Activated CD4-positive, alpha-beta T cell treated with anti-CD3 and anti-CD28 coated beads for 4 hours (primary cell): ENCODE results near the gene ITGBL1.

Experiments
- DNase-seq, 2 donors: peaks; one replicate each; pipeline ENCODE4 v3.0.0-alpha.2; 2020

The ITGBL1 gene

DNA sequence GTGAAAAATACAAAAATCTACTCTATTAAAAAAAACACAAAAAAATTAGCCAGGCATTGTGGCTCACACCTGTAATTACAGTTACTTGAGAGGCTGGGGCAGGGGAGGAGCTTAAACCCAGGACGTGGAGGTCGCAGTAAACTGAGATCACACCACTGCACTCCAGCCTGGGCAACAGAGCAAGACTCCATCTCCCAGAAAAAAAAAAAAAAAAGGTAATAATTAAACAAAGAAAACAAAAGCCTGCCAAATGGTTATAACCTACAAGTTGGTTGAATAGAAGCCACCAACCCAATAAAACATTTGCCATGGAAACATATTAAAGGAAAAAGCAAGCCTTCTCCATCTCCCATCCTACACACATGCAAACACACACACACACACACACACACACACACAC lies 255.2 kb downstream of the ITGBL1 start:
- no peak for DNase-seq

- no peak for DNase-seq
Measured at GRCh38 chr13:101708115-101708514, 255.6 kb downstream of the ITGBL1 start.

DNA sequence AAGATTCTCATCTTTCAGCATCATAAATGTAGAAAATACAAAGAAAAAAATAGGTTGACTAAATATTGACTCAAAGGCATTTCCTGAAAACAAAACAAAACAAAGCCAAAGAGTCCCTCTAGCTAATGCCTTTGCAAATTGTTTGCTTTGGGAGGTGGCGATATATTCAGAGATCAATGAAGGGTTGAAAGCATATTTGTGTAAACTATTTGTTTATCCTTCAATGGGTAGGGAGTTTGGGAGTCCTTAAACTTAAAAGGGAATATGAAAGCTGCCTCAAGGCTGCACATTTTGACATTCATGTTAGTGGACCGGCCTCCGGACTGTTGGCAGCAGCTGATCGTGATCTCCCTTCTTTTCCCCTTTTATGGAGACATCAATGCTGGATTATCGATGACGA lies 257.5 kb downstream of the ITGBL1 start:
- no peak for DNase-seq

DNA sequence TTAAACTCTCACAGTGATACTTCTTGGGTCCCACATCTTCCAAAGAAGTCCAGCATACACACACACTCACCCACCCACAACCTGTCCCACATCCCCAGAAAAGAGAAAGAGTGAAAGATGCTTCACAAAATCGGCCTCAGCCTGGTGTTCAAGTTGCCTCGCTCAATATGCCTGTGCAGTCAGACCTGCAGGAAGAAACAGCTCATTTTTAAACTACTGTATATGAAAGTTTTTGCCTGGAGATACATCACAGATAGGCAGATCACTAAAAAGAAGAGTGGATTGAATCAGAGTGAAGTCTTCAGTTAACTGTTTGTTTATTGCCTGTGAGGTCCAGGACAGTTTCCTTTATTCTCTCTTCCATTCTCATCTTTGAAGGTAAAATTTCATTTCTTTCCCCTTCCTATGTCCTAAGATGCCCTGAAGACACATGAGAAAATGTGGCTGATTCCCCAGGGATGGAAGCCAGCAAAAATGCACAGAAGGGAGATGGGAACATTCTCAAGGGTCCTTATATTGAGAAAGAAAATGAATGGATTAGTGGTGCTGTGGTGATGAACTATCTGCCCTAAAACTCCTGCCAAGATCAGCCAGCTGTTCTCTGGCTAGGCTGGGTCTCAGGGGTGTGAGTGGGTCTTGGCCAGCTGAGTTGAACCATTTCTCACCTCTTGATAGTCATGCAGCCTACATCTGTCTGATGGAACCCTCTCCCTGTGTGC lies 259.0 kb downstream of the ITGBL1 start:
- DNase-seq, result no peak

GRCh38 chr13:101712026-101712348 lies 259.5 kb downstream of the ITGBL1 start:
- no peak for DNase-seq

DNA sequence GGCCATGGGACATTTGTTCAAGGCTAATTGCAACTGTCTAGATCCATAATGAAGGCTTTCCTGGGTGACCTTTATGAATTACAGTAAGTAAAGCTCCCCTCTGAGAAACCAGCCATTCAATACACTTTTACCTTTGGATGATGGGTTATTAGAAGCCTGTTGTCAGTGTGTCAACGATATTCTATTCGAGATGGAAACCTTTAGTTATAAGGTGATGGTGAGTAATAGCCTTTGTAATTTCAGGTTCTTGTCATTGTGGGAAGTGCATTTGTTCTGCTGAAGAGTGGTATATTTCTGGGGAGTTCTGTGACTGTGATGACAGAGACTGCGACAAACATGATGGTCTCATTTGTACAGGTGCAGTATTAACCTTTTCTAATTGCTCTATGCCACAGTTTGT lies 261.7 kb downstream of the ITGBL1 start:
- no peak for DNase-seq

- DNase-seq, result no peak
Measured at GRCh38 chr13:101717353-101717752, 264.9 kb downstream of the ITGBL1 start.

- DNase-seq, result no peak
Measured at GRCh38 chr13:101718496-101718895, 266.0 kb downstream of the ITGBL1 start.

- DNase-seq, result no peak
Measured at GRCh38 chr13:101726681-101727080, 274.2 kb downstream of the ITGBL1 start.

- DNase-seq, result no peak
Measured at GRCh38 chr13:101727118-101727517, 274.6 kb downstream of the ITGBL1 start.

- DNase-seq, result no peak
Measured at GRCh38 chr13:101728021-101728420, 275.5 kb downstream of the ITGBL1 start.

DNA sequence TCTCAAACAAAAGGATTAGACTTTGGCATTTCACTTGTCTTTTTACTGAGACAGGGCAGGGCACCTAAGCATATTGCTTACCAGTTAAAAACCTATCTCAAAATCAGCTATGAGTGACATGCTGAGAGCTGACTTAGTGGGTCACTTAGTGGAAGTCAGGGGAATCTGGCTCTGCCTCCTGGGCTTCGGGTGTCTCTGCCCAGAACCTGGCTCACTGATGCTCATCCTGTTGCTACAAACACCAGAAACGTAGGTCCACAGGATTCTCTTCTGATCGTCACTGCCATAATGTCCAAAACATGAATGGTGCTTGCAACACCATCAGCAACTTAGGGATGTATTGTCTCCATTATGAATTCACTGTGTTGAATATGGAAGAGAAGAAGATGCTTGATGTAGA lies 276.1 kb downstream of the ITGBL1 start:
- DNase-seq, result no peak

DNA sequence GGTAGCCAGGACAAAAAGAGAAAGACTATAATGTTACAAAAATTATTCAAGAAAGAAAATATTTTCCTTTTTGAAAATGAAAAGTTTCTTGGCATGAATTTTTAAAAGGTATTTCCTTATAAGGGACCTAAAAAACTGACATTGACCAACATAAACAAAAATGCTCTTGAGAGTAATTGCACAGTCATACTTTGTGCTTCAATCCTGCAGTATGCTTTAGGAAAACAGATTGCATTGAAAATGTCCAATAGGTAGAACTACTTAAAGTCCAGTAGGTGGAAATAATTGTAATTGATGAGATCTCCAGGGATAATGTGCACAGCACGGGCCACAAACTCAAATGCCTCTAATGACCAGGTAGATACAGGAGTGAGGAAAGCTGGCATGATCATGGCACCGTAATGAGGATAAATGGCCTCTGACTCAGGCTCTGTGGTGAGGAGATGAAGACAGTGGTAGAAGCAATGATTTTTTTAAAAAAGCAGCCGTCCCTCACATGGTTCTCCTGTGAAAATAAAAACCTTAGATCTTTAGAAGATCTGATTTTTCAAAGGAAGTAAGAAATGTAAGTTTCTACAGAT lies 278.0 kb downstream of the ITGBL1 start:
- no peak for DNase-seq

DNA sequence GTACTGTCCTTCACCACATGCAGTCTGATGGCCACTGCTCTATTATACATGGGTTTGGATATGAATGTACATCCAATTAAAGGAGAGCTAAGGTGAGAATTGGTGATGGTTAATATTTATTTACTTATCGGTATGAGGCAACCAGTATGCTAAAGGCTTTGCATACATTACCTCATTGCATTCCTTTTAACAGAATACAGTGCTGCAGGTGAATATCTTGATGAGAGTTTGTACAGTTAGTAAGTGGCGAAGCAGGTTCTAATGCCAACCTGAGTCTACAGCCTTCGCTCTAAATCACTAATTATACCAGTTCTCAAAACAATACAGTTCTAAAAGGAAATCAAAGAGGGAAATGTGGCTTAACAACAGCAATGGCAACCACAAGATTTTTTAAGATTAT lies 284.1 kb downstream of the ITGBL1 start:
- no peak for DNase-seq

DNA sequence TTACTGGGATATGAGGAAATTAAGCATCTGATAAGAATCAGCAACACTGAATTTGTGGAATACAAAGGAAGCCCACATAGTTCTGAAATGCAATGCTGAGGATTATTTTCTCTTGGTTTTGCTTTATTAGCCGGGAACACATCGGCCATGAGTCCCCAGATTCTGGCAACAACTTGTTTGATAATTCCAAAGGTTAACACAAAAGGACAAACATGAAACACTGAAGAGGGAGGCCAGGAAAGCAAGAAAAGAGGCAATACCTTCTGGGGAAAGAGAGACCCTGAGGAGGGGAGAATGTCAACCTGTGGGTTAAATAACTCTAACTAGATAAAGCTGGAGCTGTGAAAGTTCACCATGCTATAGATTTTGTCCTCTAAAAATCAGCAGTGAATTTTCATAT lies 285.9 kb downstream of the ITGBL1 start:
- DNase-seq, result no peak

- no peak for DNase-seq
Measured at GRCh38 chr13:101739382-101740178, 287.1 kb downstream of the ITGBL1 start.

DNA sequence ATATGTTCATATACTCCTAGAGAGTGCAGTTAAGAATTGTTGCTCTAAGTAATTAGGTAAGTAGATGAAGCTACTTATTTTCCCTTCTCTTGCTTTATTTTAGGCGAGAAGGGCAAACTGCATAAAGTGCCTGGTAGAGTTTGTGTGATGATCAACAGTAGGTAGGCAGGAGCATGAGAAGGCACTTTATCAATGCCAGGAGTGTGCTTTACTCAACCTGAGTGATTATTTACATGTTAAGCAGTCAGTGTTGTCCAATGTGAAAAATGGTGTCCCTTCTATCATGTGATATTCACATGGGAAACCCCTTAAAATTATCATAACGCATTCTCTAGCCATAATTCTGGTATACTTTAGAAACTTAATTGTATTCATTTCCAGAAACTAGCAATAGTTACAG lies 294.0 kb downstream of the ITGBL1 start:
- no peak for DNase-seq

DNA sequence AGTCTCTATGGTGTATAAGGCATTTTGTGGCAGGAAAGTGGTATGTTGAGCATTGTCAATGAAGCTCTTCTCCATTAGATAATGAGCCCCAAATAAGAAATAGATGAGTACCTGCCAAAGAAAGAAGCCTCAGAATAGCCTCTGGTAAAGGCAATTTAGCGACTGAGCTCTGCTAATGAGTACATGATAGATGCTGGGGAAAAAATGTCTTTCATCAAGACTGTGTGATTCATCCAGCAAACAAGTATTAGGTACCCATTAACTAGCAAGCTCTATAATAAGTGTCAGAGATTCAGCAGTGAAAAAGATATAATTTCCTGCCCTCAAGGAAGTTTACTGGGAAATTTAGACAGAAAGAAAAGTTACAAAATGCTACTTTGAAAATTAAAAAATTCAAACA lies 294.6 kb downstream of the ITGBL1 start:
- no peak for DNase-seq

GRCh38 chr13:101749584-101749983 lies 297.1 kb downstream of the ITGBL1 start:
- no peak for DNase-seq

DNA sequence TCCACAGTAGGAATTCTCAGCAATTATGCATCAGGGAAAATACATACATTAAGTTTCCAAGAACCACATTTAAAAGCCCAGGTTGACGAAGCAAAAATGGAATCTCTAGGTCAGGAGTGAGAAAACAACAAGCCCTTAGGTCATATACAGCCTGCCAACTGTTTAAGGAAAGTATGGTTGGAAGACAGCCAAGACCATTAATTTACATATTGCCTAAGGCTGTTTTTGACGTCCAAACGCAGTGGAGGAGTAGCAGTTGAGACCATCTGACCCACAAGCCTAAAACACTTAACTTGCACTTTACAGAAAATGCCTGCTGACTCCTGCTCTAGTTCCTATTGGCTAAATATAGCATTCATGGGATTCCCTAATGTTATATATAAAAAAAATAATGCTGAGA lies 299.0 kb downstream of the ITGBL1 start:
- no peak for DNase-seq

GRCh38 chr13:101752432-101752831 lies 300.0 kb downstream of the ITGBL1 start:
- DNase-seq, result no peak

DNA sequence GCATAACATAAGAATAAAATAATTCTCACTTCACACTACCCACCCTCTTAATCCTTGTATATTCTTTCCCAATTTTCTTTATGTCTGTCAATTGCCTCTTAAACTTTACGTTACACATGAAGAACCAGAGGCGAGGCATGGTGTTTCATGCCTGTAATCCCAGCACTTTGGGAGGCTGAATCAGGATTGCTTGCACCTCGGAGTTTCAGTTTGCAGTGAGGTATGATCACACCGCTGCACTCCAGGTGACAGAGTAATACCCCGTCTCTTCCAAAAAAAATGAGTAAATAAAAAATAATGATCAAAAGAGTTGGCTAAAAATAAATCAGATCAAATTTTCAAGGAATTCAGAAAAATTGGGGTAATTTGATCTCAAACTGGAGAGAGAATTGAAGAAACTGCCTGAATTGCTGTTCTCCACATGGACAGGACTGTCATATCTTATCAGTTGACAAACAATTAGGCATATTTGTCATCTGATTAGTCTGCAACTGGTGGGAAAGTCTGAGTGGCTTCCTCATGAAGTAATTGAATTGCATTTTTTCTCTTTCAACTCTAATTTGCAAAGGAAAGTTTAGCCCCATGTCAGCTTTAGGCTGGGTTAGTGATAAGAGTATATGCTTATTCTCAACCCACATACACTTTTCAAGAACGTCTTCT lies 302.9 kb downstream of the ITGBL1 start:
- no peak for DNase-seq

DNA sequence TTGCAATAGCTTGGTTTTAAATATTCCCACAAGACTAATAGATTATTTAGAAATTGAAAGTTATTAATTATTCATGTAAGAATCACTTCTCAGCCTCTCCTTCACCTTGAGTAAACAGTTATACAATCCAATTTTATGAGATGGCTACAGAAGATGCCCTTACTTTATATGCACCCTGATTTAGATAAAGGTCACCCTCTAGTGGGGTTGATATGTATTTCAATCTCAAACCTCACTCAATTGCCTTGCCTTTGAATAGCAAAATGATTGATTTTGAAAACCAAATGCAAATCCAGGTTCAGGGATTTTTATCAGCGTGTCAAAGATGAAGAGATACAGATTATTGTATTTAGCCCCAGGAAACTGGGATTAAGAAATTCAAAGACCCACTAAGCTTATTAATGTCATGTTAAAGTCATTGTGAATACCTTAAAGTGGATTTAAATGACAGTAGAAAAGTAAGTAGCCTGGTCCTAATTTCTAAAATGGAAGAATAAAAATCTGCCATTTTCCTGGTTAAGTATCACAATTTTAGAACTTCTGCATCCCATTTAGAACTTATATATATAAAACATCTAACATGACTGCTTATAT lies 305.1 kb downstream of the ITGBL1 start:
- no peak for DNase-seq
